Caki2 (cell line): ENCODE measurements around the gene LBX1. TPM values are rescaled to one million over a fixed set of nuclear protein-coding genes. Genes with fewer than 3 reads are reported as not detected.

Source experiments
- DNase-seq: peaks from one replicate; pipeline ENCODE4 v3.0.0-alpha.2; 2015; ENCODE audit warnings: low read depth
- in situ Hi-C: cut with HindIII; loops from 2 replicates; pipeline ENCODE4 v1.10.0; 2016; ENCODE audit warnings: low sequenced_read_pairs, low pct_unique_long_range_greater_than_20kb, mixed read lengths
- total RNA-seq: library from RNA; depleted of rRNA; stranded (reverse); fragments of >200 nt; shearing (Covaris generic); gene quantifications from 2 replicates; pipeline ENCODE4 v1.2.3, GENCODE V29; 2014; ENCODE audit warnings: low replicate concordance; rRNA removed

LBX1 gene, protein sequence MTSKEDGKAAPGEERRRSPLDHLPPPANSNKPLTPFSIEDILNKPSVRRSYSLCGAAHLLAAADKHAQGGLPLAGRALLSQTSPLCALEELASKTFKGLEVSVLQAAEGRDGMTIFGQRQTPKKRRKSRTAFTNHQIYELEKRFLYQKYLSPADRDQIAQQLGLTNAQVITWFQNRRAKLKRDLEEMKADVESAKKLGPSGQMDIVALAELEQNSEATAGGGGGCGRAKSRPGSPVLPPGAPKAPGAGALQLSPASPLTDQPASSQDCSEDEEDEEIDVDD
- total RNA-seq, result not detected in 2 replicates

DNA sequence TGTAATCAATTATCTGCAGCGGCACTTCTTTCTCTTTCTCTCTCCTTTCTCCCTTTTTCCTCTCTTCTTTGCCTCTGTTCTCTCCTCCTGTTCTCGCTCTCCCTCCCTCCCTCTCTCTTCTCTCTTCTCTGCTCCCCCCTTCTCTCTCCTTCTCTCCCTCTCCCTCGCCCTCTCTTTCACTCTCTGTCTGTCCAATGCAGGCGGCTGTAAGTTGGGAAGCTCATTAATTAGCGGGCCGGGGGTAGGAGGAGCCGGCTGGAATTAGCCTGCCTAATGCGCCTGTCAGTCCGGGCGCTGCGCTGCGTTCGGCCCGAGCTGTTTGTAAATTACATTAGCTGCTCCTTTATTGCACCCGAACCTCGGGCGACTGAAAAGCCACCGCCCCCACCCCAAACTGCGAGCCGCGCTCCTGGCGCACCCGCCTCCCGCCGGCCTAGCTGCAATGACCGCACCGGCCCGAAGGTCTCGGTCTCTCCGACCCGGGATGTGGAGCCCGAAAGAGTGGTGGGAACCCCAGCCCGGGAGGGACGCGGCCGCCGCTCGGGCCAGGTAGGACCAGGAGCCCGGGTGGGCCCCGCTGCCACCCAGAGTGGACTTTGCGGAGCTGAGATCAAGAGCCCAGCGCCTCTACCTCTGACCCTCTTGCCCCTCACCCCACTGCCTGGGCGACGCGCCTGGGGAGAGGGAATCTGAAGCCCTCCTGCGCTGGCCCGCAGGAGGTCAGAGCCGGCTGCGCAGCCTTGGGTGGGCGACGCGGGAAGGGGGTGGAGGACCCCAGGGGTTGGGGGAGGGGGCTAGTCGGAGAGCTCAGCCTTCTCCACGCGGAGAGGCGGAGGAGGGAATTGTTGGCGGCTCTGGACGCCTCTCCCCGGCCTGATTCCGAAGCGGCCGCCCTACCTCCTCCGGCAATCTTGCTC is at the start of gene LBX1:
LBX1 (minus strand) TSS at position 198 of the 917 bp plus-strand sequence. CDS start 648 bp downstream, outside the sequence.
- no peak for DNase-seq
- in situ Hi-C loops, result no loop called here

DNA sequence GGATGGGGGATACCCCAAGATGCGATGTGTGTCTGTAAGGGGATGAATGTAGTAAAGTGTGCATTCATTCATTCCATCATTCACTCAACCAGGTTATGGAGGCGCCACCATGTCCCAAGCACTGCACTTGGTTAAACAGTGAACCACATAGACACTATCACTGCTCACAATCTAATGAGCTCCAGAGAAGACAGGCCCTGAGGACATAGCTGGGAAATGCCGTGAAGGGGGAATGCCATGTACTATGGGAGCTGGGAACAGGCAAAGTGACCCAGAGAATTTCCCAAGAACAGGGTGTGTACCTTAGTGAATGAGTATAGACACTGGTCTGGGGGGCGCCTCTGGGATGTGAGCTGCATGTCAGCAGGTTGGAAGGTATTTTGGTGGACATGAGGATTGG is 44.5 kb upstream of the LBX1 start:
- in situ Hi-C loops, result no loop called here
- no peak for DNase-seq

DNA sequence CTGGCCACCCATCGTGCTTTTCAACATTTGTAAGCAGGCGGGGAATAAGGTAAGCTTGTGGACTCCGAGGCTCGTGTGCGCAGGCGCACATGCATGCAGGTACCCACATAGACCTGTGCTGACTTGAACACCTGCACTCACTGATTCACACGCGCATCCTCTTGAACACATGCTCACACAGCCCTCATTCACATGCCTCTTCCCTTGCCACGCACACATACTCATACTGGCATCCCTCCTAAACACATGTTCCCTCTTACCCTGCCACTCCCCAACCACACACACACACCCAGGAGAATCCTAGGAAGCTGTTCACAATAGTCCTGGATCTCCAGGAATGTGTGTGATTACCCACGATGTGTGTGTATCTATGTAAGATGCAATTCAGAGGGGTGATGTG is 44.1 kb upstream of the LBX1 start:
- DNase-seq, result no peak
- in situ Hi-C loops, result no loop called here

DNA sequence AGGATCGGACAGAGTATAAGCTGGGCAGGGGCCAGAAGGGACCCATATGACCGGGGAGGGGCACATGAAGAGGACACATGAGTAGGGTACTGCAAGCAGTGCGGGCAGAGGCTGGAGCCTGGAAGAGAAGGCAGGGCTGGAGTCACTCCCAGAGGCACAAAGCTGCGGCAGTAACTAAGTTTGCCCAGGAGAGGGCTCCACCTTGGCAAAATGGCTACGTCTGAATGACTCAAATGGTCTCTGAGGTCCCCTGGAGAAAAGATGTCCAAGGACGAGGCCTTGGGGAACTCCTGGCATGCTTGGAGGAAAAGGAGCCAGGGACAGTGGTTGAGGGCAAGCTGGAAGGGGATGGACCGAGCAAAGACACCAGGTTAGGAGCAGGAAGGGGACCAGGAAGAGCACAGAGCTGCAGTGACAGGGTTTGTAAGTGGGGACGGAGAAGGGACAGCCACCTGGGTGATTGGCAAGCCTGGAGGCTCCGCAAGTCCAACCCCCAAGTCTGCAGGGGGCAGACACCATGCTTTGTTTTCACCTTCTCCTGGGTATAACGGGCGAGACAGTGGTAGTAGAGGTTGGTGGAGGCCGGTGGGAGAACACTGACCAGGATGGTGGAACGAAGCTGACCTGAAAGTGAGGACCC is 43.1 kb upstream of the LBX1 start:
- in situ Hi-C loops, result no loop called here
- DNase-seq, result peak; percentile 43

DNA sequence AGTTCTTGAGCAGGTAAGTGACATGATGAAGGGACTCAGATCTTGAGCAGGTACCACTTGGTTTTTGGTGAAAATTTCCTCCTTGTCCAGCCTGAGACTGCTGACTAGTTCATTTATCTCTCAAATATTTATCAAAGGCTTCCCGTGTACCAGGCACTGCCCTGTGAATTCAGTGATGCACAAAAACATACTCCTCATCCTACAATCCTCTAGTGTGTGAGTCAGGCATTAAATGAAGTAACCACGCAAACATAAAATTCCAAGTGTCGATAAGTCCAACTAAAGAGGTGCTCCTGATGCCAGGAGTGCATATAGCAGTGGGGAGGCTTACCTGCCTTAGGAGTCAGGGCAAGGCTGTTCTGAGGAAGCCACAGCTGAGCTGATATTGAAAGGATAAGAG is 41.5 kb upstream of the LBX1 start:
- DNase-seq, result no peak
- in situ Hi-C loops, result no loop called here

DNA sequence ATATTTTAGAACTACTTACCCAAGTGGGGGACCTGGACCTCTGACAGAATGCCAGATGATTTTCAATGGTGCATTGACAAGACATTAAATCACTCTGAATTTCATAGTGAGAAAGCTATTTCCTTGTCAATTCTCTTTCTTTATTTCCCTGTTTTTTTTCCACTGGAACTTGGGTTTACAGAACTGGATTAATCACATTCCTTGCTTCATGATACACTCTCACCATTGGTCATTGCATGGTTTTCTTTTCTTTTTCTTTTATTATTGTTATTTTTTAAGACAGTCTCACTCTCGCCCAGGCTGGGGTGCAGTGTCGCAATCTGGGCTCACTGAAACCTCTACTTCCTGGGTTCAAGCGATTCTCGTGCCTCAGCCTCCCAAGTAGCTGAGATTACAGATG is 38.5 kb upstream of the LBX1 start:
- in situ Hi-C loops, result no loop called here
- no peak for DNase-seq

DNA sequence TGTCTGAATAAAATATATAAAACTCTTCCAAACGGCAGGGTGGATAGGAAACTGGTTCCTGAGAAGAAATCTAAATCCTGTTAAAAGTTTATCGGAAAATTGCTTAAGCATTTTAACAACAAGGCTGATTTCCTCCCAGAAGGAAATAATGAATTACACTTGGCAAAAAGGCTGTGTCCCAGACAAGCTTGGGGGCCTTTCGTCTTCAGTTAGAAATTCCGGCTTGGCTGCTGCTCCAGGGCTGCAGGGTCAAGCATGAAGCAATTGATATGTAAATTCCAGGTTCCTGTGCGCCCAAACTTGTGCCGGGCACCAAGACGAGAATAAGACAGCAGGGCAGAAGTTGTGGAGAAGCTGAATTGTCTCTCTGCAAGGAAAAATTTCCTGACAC is 38.0 kb upstream of the LBX1 start:
- in situ Hi-C loops, result no loop called here
- no peak for DNase-seq

DNA sequence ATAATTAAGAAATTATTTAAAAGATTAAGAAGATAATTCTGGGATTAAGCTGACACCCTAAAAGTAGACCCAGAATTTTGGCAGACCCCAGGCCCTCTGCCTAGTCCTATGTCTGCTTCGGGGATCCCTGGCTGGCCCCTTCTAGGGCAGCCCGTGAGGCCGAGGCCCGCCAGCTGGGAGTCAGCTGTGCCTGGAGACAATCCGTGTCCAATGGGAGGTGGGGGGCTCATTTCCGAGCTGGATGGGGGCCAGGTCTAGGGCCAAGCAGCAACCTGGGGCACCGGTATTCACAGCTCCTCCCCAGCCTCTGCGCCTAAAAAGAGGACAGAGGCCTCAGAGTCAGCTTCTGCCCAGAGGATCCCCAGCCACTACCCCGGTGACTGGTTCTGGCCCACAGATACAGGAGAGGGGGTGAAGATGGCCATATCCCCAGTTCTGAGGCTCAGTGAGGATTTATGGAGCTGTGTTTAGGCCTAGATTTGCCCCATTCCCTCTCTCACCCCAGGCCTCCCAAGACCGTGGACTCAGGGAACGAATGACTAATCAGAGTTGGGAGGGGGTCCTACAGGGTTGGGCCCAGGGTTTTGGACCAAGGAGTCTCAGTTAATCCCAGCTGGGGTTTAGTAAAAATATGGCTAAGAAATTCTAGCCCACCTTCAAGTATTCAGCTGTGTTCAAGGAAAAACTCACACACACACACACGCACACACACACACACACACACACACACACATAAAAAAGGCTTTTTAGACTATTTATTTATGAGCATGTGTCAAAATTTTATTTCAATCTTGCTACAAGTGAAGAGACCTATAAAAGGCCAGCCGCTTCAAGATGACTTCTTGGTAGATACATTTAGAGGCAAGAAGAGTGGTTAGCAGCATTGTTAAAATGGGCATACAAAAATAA is 37.4 kb upstream of the LBX1 start:
- no peak for DNase-seq
- in situ Hi-C loops, result no loop called here

DNA sequence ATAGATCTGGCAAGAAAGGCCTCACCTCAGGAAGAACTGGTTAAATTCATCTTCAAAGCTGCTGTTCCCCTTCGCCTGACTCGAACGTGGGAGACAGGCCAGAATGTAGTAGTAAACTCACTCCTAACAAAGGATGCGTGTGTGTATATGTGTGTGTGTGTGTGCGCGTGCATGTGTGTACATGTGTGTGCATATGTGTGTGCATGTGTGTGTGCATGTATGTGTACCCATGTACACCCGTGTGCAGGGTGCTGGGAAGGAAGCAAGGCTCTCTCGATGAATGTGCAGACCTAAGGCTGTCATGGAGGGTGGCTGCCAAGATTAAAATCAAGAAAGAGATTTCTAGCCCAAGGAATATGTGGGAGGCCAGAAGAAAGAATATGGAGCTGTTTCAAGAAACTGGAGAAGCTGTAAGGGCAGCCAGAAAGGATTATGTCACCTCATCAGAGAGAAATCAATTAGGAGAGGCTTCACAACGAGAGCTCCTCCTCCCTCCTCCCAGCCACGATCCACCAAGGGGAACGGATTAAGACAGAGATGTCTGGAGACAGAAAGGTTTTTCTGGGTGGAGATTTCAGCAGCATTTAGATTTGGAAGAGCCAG is 34.0 kb upstream of the LBX1 start:
- DNase-seq, result no peak
- in situ Hi-C loops, result no loop called here

DNA sequence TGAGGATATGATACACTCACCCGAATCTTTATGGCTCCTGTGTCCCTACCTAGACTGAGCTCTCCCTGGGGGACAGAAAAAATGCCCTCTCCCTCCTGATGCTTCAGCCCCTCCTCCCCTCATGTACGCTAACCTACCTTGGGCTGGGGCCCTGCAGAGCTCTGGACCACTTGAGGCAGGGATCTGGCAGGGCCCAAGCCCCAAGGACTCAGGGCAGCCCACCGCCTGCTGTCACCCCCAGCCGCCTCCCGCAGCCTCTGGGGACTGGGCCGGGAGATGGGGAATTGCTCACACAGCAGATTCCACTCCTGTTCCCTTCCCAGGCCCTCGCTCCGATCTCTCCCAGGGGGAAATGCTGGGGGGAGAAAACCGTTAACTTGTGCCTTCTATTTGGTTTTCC is 32.9 kb upstream of the LBX1 start:
- in situ Hi-C loops, result no loop called here
- no peak for DNase-seq

DNA sequence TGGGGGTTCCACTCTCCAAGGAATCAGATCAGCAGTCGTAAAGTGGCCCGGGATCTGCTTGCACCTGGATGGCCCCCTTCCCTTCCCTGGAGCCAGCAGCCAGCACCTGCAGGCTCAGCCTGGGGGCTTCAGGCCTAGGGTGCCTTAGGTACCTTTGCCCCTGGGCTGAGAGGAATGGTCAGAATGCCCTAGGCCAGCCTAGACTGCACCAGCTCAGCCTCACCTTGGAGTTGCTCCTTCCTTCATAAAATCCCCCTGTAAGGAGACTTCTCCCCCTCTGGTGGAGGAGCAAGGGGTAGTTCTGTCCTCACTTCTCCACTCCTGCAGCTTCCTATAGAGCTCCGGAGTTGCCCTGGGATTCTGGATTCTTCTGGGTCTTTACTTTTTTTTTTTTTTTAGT is 32.4 kb upstream of the LBX1 start:
- in situ Hi-C loops, result no loop called here
- no peak for DNase-seq

DNA sequence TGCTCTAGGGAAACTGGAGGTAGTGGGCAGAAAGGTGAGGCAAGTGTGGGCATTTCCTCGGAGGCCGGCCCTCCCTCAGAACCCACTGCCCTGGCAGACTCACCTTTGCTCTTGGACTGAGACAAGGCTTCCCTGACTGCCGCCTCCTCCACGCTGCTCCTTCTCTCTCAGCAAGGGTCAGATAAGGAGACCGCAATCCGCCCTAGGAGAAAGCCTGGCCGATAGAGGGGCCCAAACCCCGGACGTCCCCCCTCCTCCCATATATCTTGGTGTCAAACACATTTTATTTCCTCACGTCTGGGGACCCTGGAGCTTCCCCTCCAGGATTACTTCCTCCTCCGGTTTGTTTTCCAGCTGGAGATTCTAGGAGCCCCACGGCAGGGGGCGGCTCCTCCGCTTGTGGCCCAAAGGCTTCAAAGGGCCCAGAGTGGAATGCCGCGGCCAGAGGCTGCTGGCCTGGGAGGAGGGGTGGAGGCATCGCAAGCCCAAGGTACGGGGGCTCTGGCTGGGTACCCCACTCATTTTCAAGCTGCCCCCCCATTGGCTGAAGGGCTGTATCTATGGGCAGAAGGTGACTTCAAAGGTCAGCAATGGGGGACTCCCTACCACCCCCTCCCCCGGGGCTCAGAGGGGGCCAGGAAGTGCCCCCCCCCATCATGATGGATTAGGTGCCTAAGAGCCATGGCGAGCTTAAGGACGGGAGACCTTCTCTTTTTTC is 31.7 kb upstream of the LBX1 start:
- no peak for DNase-seq
- in situ Hi-C loops, result no loop called here

DNA sequence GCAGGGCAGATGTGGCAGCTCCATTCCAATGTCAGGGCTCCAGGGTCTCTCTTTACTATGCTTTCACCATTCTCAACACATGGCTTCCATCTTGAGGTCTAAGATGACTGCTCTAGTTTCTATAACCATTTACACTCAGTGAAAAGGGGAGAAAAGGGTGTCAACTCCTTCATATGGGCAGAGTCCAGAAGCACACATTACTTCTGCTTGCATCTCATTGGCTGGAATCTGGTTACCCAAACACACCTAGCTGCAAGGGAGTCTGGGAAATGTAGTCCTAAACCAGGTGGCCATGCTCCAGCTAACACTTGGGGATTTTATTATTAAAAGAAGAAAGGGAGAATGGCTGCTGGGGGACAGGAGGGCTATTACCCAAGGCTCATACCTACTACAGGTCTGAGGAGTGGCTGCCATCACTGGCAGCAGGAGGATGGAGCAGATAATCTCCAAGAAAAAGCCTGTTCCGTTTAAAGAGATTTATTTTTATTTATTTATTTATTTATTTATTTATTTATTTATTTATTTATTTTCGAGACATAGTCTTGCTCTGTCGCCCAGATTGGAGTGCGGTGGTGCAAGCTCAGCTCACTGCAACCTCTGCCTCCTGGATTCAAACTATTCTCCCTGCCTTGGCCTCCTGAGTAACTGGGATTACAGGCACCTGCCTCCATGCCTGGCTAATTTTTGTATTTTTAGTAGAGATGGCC is 29.1 kb upstream of the LBX1 start:
- in situ Hi-C loops, result no loop called here
- peak; percentile 12 for DNase-seq

DNA sequence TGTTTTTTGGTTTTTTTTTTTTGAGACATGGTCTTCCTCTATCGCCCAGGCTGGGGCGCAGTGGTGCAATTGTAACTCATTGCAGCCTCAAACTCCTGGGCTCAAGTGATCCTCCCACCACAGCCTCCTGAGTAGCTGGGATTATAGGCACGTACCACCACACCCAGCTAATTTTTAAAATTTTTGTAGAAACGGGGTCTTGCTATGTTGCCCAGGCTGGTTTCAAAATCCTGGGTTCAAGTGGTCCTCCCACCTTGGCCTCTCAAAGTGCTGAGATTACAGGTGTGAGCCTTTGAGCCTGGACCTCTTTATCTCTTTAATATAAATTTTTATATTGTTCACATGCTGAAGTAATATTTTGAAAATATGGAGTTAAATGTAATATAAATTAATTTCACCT is 28.2 kb upstream of the LBX1 start:
- no peak for DNase-seq
- in situ Hi-C loops, result no loop called here

DNA sequence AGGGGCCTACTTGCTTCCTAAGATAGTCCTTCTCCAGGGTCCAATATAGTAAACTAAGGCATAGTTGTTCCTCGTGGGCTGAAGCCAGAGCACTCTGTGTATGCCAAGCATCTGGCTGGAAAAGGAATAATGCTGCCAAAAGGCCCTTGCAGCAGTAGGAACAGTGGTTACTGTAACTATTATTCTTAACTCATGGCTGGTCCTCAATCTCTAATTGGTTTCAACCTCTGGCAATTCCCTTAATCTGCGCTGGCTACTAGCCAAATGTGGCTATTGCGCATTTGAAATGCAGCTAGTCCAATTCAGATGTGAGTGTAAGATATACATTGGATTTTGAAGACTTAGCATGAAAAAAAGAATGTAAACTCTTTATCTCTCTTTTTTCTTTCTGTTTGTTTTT is 27.8 kb upstream of the LBX1 start:
- in situ Hi-C loops, result no loop called here
- no peak for DNase-seq

DNA sequence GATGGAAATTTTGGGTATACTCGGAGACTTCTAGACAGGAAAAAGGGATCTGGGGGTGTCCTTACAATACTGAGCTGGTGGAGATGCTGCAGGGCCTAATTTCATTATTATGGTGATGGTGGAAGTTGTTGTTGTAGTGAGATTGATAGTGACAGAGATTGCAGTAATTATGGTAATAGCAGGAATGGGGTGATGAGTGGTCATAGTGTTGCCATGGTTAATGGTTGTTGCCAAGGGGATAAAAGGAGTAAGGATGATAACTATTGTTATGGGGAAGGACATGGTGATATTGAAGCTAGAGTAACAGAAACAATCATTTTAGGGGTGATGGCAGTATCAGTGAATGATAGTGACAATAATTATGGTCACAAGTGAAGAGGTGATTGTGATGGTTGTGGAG is 27.1 kb upstream of the LBX1 start:
- no peak for DNase-seq
- in situ Hi-C loops, result no loop called here

DNA sequence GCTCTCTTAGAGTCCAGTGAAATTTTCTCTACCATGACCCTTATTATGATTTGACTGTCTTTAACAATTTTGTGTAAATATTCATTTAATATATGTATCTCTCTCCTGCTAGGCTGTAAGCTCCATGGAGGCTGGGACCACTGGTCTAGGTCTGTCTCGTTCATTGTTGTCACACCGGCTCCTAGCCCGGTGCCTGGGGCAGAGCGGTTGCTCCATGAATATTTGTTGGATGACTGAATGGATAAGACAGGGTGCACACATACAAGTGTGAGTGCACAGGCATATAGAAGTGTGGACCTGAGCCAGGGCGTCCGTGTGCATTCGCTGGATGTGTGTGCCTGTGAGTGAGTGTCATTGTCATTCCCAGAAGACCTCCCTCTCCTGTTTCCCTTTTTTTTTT is 20.9 kb upstream of the LBX1 start:
- no peak for DNase-seq
- in situ Hi-C loops, result no loop called here
